Ecto neural progenitor cell (in vitro differentiated cells): ENCODE measurements around the gene ETF1.
A peak's percentile ranks its signal among the peaks of the same experiment; 100 is the strongest.
"Not testable (repeated sequence)": the region's sequence is repeated elsewhere in the genome, so short reads cannot be mapped to it uniquely, and the experiment has no call there.

Experiments
- DNase-seq: peaks from one replicate; pipeline ENCODE4 v3.0.0-alpha.2; 2018; ENCODE audit warnings: low spot score

ETF1 gene

GRCh38 chr5:138490648-138491283 lies 52.3 kb downstream of the ETF1 start:
- DNase-seq, result no peak

GRCh38 chr5:138489683-138490061 lies 53.4 kb downstream of the ETF1 start:
- no peak for DNase-seq

GRCh38 chr5:138488481-138488945 lies 54.5 kb downstream of the ETF1 start:
- DNase-seq, result no peak

- DNase-seq, result no peak
These were observed 60.4 kb downstream of the ETF1 start for GRCh38 chr5:138482638-138483037.

GRCh38 chr5:138476918-138477317 lies 66.1 kb downstream of the ETF1 start:
- no peak for DNase-seq

- DNase-seq, result not testable (repeated sequence)
These were observed 69.9 kb downstream of the ETF1 start for GRCh38 chr5:138473151-138473550.

- no peak for DNase-seq
These were observed 70.7 kb downstream of the ETF1 start for GRCh38 chr5:138472353-138472752.

- DNase-seq, result no peak
These were observed 72.0 kb downstream of the ETF1 start for GRCh38 chr5:138471052-138471361.

- no peak for DNase-seq
These were observed 72.5 kb downstream of the ETF1 start for GRCh38 chr5:138470322-138471051.

- no peak for DNase-seq
These were observed 73.3 kb downstream of the ETF1 start for GRCh38 chr5:138469540-138470321.

- DNase-seq, result no peak
These were observed 74.0 kb downstream of the ETF1 start for GRCh38 chr5:138468966-138469539.

- no peak for DNase-seq
These were observed 74.7 kb downstream of the ETF1 start for GRCh38 chr5:138468133-138468965.

GRCh38 chr5:138467711-138468132 lies 75.3 kb downstream of the ETF1 start:
- no peak for DNase-seq

- no peak for DNase-seq
These were observed 75.9 kb downstream of the ETF1 start for GRCh38 chr5:138466900-138467710.

- no peak for DNase-seq
These were observed 76.7 kb downstream of the ETF1 start for GRCh38 chr5:138466125-138466899.

GRCh38 chr5:138465261-138466124 lies 77.5 kb downstream of the ETF1 start, which contains the start of gene EGR1:
EGR1 (plus strand) TSS chr5:138465479; CDS start chr5:138465762, 283 bp downstream.
- DNase-seq, result peak; percentile 96

- DNase-seq, result peak; percentile 98
These were observed 78.4 kb downstream of the ETF1 start for GRCh38 chr5:138464388-138465260.

GRCh38 chr5:138464008-138464387 lies 79.0 kb downstream of the ETF1 start:
- peak; percentile 95 for DNase-seq
